Upper lobe of left lung (tissue), 6 donors: ENCODE data around the gene ANKMY2. TPM values are rescaled to one million over a fixed set of nuclear protein-coding genes. Genes with fewer than 3 reads are reported as not detected.

ENCODE experiments used
- ATAC-seq, 2 donors: fragments of 200-7000 bp; cut with Tn5 transposase; one replicate each; pipeline ENCODE4 v1.9.1; 2022; ENCODE audit warnings: mild to moderate bottlenecking in 2 of 2, moderate library complexity in 2 of 2; ENCODE audit not compliant: low FRiP score in 2 of 2
- DNase-seq, 2 donors: peaks; one replicate each; pipeline ENCODE4 v3.0.0-alpha.2; 2019 to 2020
- H3K27ac ChIP-seq, 4 donors: fragments of 200-600 bp; sonication (generic); one replicate each; pipeline ENCODE4 v1.5.1; 2016 to 2019
- H3K27me3 ChIP-seq, 4 donors: fragments of 200-600 bp; sonication (generic); one replicate each; pipeline ENCODE4 v1.5.1; 2017 to 2019
- H3K36me3 ChIP-seq, 4 donors: fragments of 200-600 bp; sonication (generic); one replicate each; pipeline ENCODE4 v1.5.1; 2016 to 2019
- H3K4me1 ChIP-seq, 4 donors: fragments of 200-600 bp; sonication (generic); one replicate each; pipeline ENCODE4 v1.5.1; 2018 to 2019
- H3K4me3 ChIP-seq, 4 donors: fragments of 200-600 bp; sonication (generic); one replicate each; pipeline ENCODE4 v1.5.1; 2017 to 2019; ENCODE audit warnings: mild to moderate bottlenecking in 2 of 4, moderate library complexity in 1 of 4
- H3K9me3 ChIP-seq, 4 donors: fragments of 200-600 bp; sonication (generic); one replicate each; pipeline ENCODE4 v1.5.1; 2018 to 2019
- EP300 ChIP-seq, 4 donors: sonication (generic); formaldehyde crosslinking; IDR thresholded peaks; one replicate each; pipeline ENCODE4 v1.5.1; 2017; ENCODE audit warnings: antibody characterized with exemption in 4 of 4, control low read depth in 2 of 4
- POLR2A ChIP-seq, 4 donors: fragments of 450-650 bp; IDR thresholded peaks; one replicate each; pipeline ENCODE4 v1.5.1; 2016 to 2017; ENCODE audit warnings: antibody characterized with exemption in 4 of 4, mild to moderate bottlenecking in 2 of 4
- POLR2AphosphoS5 ChIP-seq, 2 donors: sonication (generic); formaldehyde crosslinking; IDR thresholded peaks; one replicate each; pipeline ENCODE4 v1.5.1; 2017; ENCODE audit warnings: antibody characterized with exemption in 2 of 2
- WGBS, 2 donors: methylation state at CpG; one replicate each; pipeline ENCODE4 v1.1.5; 2017 to 2018; 5-methylcytosine and 5-hydroxymethylcytosine counted together
- total RNA-seq, 6 donors: library from RNA; depleted of rRNA in 4 of 6; stranded (reverse); fragments of >200 nt in 4 of 6; gene quantifications; one replicate each; pipeline versions ENCODE4 v1.1.0 to v1.2.1, GENCODE V29; 2016 to 2021
- TF ChIP-seq, protein P1 (sequence below), 6 experiments: fragments of 450-650 bp in 4 of 6; fragments of 200-600 bp in 2 of 6; sonication (generic) in 2 of 6; IDR thresholded peaks; one replicate each; pipeline ENCODE4 v1.5.1; 2016 to 2019; ENCODE audit warnings: antibody characterized with exemption in 6 of 6
- donor health status: DM: no; HTN: no; CAD: no; lungs with moderate emphysema.
- donor health status: DM: no; HTN: yes; CAD: no; lungs with severe emphysema.

ANKMY2 gene
- total RNA-seq, 6 donors from 2014 or later = 5.8 to 16.3 (median 12.7) TPM

GRCh38 chr7:16657656-16658279, 12.2 kb upstream of the ANKMY2 start:
- Histone ChIP-seq H3K27me3 (no peaks in the 10 kb centered on the region), H3K4me3 (no peak overlapping the region), H3K27ac (no peak overlapping the region), H3K36me3 (no peaks in the 10 kb centered on the region), H3K4me1 (peaks cover 0 to 4% (median 0%) of the 10 kb centered on the region in 4 donors), H3K9me3 (no peaks in the 10 kb centered on the region)
- ATAC-seq (peak; percentile 40 to 53), DNase-seq (peak in 1 of 2 donors; percentile 26)
- 79 to 80% methylated on average over 4 of the region's 4 CpGs for WGBS, 2 donors
- TF ChIP-seq EP300 (IDR thresholded peaks at IDR 0.05) (no peak), POLR2AphosphoS5 (IDR thresholded peaks at IDR 0.05) (no peak), POLR2A (IDR thresholded peaks at IDR 0.05) (no peak)
- TF ChIP-seq, protein P1, sequence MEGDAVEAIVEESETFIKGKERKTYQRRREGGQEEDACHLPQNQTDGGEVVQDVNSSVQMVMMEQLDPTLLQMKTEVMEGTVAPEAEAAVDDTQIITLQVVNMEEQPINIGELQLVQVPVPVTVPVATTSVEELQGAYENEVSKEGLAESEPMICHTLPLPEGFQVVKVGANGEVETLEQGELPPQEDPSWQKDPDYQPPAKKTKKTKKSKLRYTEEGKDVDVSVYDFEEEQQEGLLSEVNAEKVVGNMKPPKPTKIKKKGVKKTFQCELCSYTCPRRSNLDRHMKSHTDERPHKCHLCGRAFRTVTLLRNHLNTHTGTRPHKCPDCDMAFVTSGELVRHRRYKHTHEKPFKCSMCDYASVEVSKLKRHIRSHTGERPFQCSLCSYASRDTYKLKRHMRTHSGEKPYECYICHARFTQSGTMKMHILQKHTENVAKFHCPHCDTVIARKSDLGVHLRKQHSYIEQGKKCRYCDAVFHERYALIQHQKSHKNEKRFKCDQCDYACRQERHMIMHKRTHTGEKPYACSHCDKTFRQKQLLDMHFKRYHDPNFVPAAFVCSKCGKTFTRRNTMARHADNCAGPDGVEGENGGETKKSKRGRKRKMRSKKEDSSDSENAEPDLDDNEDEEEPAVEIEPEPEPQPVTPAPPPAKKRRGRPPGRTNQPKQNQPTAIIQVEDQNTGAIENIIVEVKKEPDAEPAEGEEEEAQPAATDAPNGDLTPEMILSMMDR (IDR thresholded peaks at IDR 0.05) = no peak

GRCh38 chr7:16656141-16656540, 10.6 kb upstream of the ANKMY2 start:
- TF ChIP-seq, protein P1 (IDR thresholded peaks at IDR 0.05) = no peak
- no peak for TF ChIP-seq POLR2AphosphoS5 (IDR thresholded peaks at IDR 0.05)
- TF ChIP-seq POLR2A (IDR thresholded peaks at IDR 0.05) = no peak
- TF ChIP-seq EP300 (IDR thresholded peaks at IDR 0.05) = no peak

DNA sequence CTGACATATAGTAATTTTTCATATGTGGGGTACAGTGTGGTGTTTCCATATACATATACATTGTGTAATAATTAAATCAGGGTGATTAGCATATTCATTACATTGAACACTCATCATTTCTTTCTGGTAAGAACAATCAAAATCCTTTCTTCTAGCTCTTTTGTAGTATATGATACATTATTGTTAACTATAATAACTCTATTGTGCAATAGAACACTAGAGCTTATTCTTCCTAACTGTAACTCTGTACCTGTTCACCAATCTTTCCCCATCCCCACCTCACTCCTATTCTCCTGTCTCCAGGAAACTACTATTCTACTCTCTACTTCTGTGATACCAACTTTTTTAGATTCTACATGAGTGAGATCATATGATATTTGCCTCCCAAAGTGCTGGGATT, 9.8 kb upstream of the ANKMY2 start:
- TF ChIP-seq POLR2A (IDR thresholded peaks at IDR 0.05) = no peak
- TF ChIP-seq EP300 (IDR thresholded peaks at IDR 0.05) = no peak
- peaks cover 0 to 15% (median 9%) of the 10 kb centered on the region in 4 donors for H3K4me1 ChIP-seq
- ATAC-seq = no peak

More at GRCh38 chr7:16656141-16656540, 10.6 kb upstream of the ANKMY2 start:
- Histone ChIP-seq H3K36me3 (no peaks in the 10 kb centered on the region), H3K27ac (no peak overlapping the region), H3K4me3 (no peak overlapping the region), H3K4me1 (peaks cover 0 to 15% (median 8%) of the 10 kb centered on the region in 4 donors), H3K27me3 (no peaks in the 10 kb centered on the region), H3K9me3 (no peaks in the 10 kb centered on the region)
- DNase-seq = no peak
- WGBS, 2 donors = 76 to 91% methylated on average over 1 of the region's 1 CpG
- ATAC-seq = no peak

GRCh38 chr7:16652888-16653287, 7.3 kb upstream of the ANKMY2 start:
- H3K4me1 ChIP-seq = peaks cover 7 to 29% (median 13%) of the 10 kb centered on the region in 4 donors
- no peak overlapping the region for H3K4me3 ChIP-seq
- DNase-seq (peak in 1 of 2 donors; percentile 83), ATAC-seq (peak; percentile 19 to 75)
- WGBS, 2 donors = 67 to 70% methylated on average over 2 of the region's 2 CpGs
- H3K27me3 ChIP-seq = no peaks in the 10 kb centered on the region
- H3K9me3 ChIP-seq = no peaks in the 10 kb centered on the region
- peak overlapping the region in 1 of 4 donors; percentile 42 for H3K27ac ChIP-seq
- TF ChIP-seq POLR2AphosphoS5 (IDR thresholded peaks at IDR 0.05) (no peak), EP300 (IDR thresholded peaks at IDR 0.05) (no peak), POLR2A (IDR thresholded peaks at IDR 0.05) (no peak)
- TF ChIP-seq, protein P1 (IDR thresholded peaks at IDR 0.05) = no peak
- H3K36me3 ChIP-seq = no peaks in the 10 kb centered on the region

More for the DNA sequence above, 9.8 kb upstream of the ANKMY2 start:
- Histone ChIP-seq H3K36me3 (no peaks in the 10 kb centered on the region), H3K27me3 (no peaks in the 10 kb centered on the region), H3K27ac (no peak overlapping the region), H3K9me3 (no peaks in the 10 kb centered on the region), H3K4me3 (no peak overlapping the region)
- DNase-seq = no peak

DNA sequence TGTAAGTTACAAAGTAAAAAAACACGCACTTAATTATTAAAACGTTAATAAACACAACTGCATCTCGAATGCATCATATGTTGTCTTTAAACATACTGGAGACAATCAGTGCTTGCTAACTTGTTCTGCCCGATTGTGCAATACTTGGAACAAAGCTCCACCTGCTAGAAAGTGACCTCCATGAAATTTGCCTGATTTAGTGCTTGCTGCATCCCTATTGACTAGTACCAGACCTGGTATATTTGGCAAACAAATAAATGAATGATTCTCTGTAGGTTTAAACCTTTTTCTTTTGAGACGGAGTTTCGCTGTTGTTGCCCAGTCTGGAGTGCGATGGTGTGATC, 6.7 kb upstream of the ANKMY2 start:
- peak overlapping the region in 2 of 4 donors; percentile 1 to 42 for H3K27ac ChIP-seq
- TF ChIP-seq POLR2A (IDR thresholded peaks at IDR 0.05) (no peak), POLR2AphosphoS5 (IDR thresholded peaks at IDR 0.05) (no peak), EP300 (IDR thresholded peaks at IDR 0.05) (no peak)
- TF ChIP-seq, protein P1 (IDR thresholded peaks at IDR 0.05) = no peak
- ATAC-seq = peak in 1 of 2 donors; percentile 43
- 85 to 87% methylated on average over 7 of the region's 7 CpGs for WGBS, 2 donors
- DNase-seq = no peak
- H3K36me3 ChIP-seq = no peaks in the 10 kb centered on the region
- H3K4me3 ChIP-seq = no peak overlapping the region
- peaks cover 14 to 29% (median 18%) of the 10 kb centered on the region in 4 donors for H3K4me1 ChIP-seq
- H3K9me3 ChIP-seq = no peaks in the 10 kb centered on the region
- no peaks in the 10 kb centered on the region for H3K27me3 ChIP-seq
